BE2C (cell line): Measurements from ENCODE around the gene RTP5.

ENCODE experiments used
- DNase-seq: peaks from one replicate; pipeline ENCODE4 v3.0.0-alpha.2; 2020
- H3K27me3 ChIP-seq: fragments of 250-450 bp; sonication (Bioruptor Pico); 2 replicates; pipeline ENCODE4 v1.5.1; 2020; ENCODE audit warnings: mild to moderate bottlenecking
- H3K36me3 ChIP-seq: fragments of 250-450 bp; sonication (Bioruptor Pico); 2 replicates; pipeline ENCODE4 v1.5.1; 2020; ENCODE audit warnings: mild to moderate bottlenecking
- H3K4me1 ChIP-seq: fragments of 250-450 bp; sonication (Bioruptor Pico); 2 replicates; pipeline ENCODE4 v1.5.1; 2020
- H3K4me3 ChIP-seq: 2 replicates; pipeline ENCODE4 v1.5.1; 2011; ENCODE audit warnings: low read depth, low read length
- H3K9me3 ChIP-seq: fragments of 250-450 bp; sonication (Bioruptor Pico); 2 replicates; pipeline ENCODE4 v1.5.1; 2020
- TF ChIP-seq, protein P1 (sequence below): IDR thresholded peaks from 2 replicates; pipeline ENCODE4 v1.5.1; 2012; ENCODE audit warnings: mild to moderate bottlenecking, low read depth, low read length

The RTP5 gene

DNA sequence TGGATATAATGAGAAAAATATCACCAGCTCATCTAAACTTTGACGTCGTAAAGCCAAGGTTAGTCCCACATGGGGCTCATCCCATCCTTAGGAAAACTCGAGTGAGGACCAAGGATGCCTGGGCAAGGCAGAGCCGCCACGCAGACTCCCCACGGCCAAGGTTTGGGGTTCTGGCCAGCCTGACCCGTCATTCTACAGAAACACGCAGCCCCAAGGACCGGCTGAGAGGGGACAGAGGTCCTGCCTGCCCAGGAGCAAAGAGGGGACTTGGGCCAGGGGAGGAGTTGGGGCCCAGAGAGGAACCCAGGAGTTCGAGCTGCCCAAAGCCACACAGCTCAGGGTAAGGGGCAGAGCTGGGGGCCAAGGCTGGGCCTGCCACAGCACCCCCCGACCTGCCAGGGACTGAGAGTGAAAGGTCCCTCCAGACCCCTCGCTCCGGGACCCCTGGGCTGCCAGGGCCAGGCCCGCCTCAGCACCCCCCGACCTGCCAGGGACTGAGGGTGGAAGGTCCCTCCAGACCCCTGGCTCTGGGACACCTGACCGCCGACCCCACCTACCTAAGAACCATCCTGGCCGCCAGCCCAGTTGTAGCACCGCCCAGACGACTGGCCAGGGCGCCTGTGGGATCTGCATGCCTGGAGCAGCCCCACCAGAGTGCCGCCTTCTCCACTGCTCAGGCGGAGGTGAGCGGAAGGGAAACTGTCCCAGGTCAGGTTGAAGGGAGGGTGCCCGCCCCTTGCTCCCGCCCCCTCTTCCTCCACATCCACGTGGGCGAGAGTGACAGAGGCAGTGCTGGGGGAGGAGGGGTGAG, 11.1 kb upstream of the RTP5 start, which contains the start of gene PDCD1:
PDCD1 (minus strand) TSS at position 689 of the 811 bp plus-strand sequence; CDS start at position 633, 56 bp downstream.
- Histone ChIP-seq H3K27me3 (no peaks in the 10 kb centered on the region), H3K4me1 (peaks cover 22% of the 10 kb centered on the region), H3K9me3 (no peaks in the 10 kb centered on the region), H3K36me3 (no peaks in the 10 kb centered on the region), H3K4me3 (peak within 1 kb of the TSS; percentile 35)
- TF ChIP-seq, protein P1, sequence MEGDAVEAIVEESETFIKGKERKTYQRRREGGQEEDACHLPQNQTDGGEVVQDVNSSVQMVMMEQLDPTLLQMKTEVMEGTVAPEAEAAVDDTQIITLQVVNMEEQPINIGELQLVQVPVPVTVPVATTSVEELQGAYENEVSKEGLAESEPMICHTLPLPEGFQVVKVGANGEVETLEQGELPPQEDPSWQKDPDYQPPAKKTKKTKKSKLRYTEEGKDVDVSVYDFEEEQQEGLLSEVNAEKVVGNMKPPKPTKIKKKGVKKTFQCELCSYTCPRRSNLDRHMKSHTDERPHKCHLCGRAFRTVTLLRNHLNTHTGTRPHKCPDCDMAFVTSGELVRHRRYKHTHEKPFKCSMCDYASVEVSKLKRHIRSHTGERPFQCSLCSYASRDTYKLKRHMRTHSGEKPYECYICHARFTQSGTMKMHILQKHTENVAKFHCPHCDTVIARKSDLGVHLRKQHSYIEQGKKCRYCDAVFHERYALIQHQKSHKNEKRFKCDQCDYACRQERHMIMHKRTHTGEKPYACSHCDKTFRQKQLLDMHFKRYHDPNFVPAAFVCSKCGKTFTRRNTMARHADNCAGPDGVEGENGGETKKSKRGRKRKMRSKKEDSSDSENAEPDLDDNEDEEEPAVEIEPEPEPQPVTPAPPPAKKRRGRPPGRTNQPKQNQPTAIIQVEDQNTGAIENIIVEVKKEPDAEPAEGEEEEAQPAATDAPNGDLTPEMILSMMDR: no peak
- peak; percentile 57 for DNase-seq

GRCh38 chr2:241859017-241859435, 10.5 kb upstream of the RTP5 start:
- Histone ChIP-seq H3K4me3 (no peak overlapping the region), H3K36me3 (no peaks in the 10 kb centered on the region), H3K9me3 (no peaks in the 10 kb centered on the region), H3K27me3 (no peaks in the 10 kb centered on the region), H3K4me1 (peaks cover 22% of the 10 kb centered on the region)
- DNase-seq: peak; percentile 10
- TF ChIP-seq, protein P1: no peak

- Histone ChIP-seq H3K27me3 (no peaks in the 10 kb centered on the region), H3K36me3 (no peaks in the 10 kb centered on the region), H3K9me3 (no peaks in the 10 kb centered on the region), H3K4me3 (peak overlapping the region; percentile 35), H3K4me1 (peaks cover 20% of the 10 kb centered on the region)
- DNase-seq: peak; percentile 28
- TF ChIP-seq, protein P1: peak; percentile 19; the same call in 1 of the 2 replicates
Measured at GRCh38 chr2:241859436-241860183, 9.9 kb upstream of the RTP5 start.

DNA sequence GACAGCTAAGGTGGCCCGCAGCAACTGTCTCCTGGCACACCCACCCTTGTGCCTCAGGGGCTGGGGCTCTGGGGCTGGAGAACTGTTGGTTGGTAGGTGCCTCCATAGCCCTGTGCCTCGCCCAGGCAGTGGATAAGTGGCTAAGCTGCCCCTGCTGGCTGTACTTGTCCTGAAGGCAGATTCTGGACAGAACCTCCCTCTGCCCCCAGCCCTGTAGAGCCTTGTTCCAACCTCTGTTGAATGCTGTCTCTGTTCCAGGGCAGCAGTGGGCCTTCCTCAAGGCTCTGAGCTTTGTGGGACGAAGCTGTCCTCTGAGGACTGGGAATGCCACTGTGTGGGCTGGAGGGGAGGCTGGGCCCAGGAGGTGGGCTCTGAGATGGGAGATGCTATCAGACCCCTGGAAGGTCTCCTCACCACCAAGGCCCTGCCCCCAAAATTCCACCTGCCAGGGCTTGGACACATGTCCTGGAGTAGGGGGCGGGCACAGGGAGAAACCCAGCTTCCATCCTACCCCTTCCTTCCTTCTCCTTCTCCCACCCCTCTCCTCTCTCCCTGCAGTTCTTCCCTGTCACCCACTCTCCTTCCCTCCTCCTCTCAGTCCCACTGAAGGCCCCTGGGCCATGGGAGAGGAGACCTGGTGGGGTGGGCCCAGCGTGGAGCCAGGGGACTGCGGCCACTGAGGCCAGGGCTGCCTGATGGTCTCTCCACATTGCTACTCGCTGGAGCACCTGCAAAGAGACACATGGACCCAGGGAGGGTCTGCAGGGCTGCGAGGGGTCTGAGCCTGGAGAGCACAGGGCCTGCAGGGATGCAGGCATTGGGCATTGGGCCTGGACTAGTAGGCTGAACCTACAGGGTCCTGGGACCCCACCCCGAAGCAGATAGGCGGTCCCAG, 9.1 kb upstream of the RTP5 start:
- no peak overlapping the region; the same call in 1 of the 2 replicates for H3K4me3 ChIP-seq
- H3K9me3 ChIP-seq: no peaks in the 10 kb centered on the region
- H3K27me3 ChIP-seq: no peaks in the 10 kb centered on the region
- TF ChIP-seq, protein P1: 0 out of 2 replicates have a peak, but pooled peaks have one; percentile 14
- H3K4me1 ChIP-seq: peaks cover 18% of the 10 kb centered on the region
- DNase-seq: peak; percentile 55
- H3K36me3 ChIP-seq: no peaks in the 10 kb centered on the region

DNA sequence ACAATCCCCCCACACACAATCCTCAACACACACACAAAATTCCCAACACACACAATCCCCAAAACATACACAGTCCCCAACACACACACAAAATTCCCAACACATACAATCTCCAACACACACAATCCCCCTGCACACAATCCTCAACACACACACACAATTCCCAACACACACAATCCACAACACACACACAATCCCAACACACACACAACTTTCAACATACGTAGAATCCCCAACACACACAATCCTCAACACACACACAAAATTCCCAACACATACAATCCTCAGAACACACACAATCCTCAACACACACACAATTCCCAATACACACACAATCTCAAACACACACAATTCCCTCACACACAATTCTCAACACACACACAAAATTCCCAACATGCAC, 8.3 kb upstream of the RTP5 start:
- H3K9me3 ChIP-seq: no peaks in the 10 kb centered on the region
- H3K36me3 ChIP-seq: no peaks in the 10 kb centered on the region
- H3K4me3 ChIP-seq: no peak overlapping the region
- no peaks in the 10 kb centered on the region for H3K27me3 ChIP-seq
- H3K4me1 ChIP-seq: peaks cover 18% of the 10 kb centered on the region
- DNase-seq: no peak
- TF ChIP-seq, protein P1: no peak
